Measurements from ENCODE around the gene AMER1.

- no peak for TF ChIP-seq EZH2phosphoT487 (IDR thresholded peaks at IDR 0.05; ENCODE audit: borderline replicate concordance)
- TF ChIP-seq CTCF (conservative IDR thresholded peaks at IDR 0.05; ENCODE audit: low read length) = no peak
These were observed 18.3 kb downstream of the AMER1 start for GRCh38 chrX:64186974-64187761.

All from Loucy (cell line).